HCT116 (cell line): ENCODE measurements around the gene CISH. TPM values are rescaled to one million over a fixed set of nuclear protein-coding genes. Genes with fewer than 3 reads are reported as not detected.

Source experiments
- ATAC-seq: fragments of 200-7000 bp; cut with Tn5 transposase; 2 replicates; pipeline ENCODE4 v1.9.1; 2020; ENCODE audit warnings: mild to moderate bottlenecking, moderate library complexity
- BruUV-seq: library from RNA; stranded (reverse); fragments of 400-500 nt; replicated peaks from 2 replicates; lab custom pipeline; 2021; lab: Mats Ljungman, UMichigan
- CTCF ChIA-PET: fragments of 300-600 bp; sonication (Branson Sonifier 250); formaldehyde crosslinking; loops from one replicate; lab custom pipeline; 2021; ENCODE audit warnings: antibody characterized with exemption; lab: Charles Lee
- POLR2A ChIA-PET: fragments of 300-600, 350-600 bp; sonication (Branson Sonifier 250); formaldehyde crosslinking; loops from one replicate; lab custom pipeline; 2021; ENCODE audit warnings: antibody characterized with exemption; lab: Charles Lee
- RAD21 ChIA-PET, 2 experiments: fragments of 300-600 bp; sonication (Branson Sonifier 250); formaldehyde crosslinking; loops; one replicate each; lab custom pipeline; 2023; ENCODE audit warnings: low total read pairs in 2 of 2; ENCODE audit not compliant: uncharacterized antibody in 2 of 2, unreplicated experiment in 2 of 2, low non-redundant PET in 1 of 2; lab: Charles Lee
- DNase-seq: peaks from one replicate; pipeline ENCODE4 v3.0.0-alpha.2; 2010; ENCODE audit warnings: low read depth, low spot score
- H2AFZ ChIP-seq: fragments of 200-600 bp; shearing (Covaris generic), sonication (generic); 2 replicates; pipeline ENCODE4 v1.6.1; 2017; ENCODE audit warnings: low read depth, mixed run types, mixed read lengths, antibody characterized with exemption, low read length; ENCODE audit not compliant: poor library complexity, severe bottlenecking
- H3K27ac ChIP-seq: 2 replicates; pipeline ENCODE4 v1.5.1; 2012; ENCODE audit warnings: low read depth, low read length
- H3K27me3 ChIP-seq: fragments of 200-600 bp; sonication (generic); 2 replicates; pipeline ENCODE4 v1.6.1; 2016; ENCODE audit warnings: mixed run types, low read length, mixed read lengths; ENCODE audit not compliant: insufficient read depth
- H3K36me3 ChIP-seq, 2 experiments: fragments of 200-500 bp in 1 of 2; fragments of 200-600 bp in 1 of 2; sonication (Bioruptor generic) in 1 of 2; sonication (generic) in 1 of 2; 2 replicates each; pipeline versions ENCODE4 v1.5.1 to v1.6.1; 2014 to 2016; ENCODE audit warnings: low read length in 2 of 2, inconsistent platforms in 1 of 2, mixed read lengths in 1 of 2, mixed run types in 1 of 2; ENCODE audit not compliant: insufficient read depth in 2 of 2, control insufficient read depth in 1 of 2
- H3K4me1 ChIP-seq, 2 experiments: fragments of 200-600 bp in 1 of 2; sonication (generic) in 1 of 2; 2 replicates each; pipeline versions ENCODE4 v1.5.1 to v1.6.1; 2012 to 2017; ENCODE audit warnings: low read length in 2 of 2, inconsistent platforms in 1 of 2, mild to moderate bottlenecking in 1 of 2, mixed read lengths in 1 of 2, mixed run types in 1 of 2, moderate library complexity in 1 of 2; ENCODE audit not compliant: insufficient read depth in 2 of 2, control insufficient read depth in 1 of 2
- H3K4me2 ChIP-seq: fragments of 200-600 bp; sonication (generic); 2 replicates; pipeline ENCODE4 v1.6.1; 2017; ENCODE audit warnings: mixed run types, low read length, mixed read lengths
- H3K4me3 ChIP-seq, 2 experiments: fragments of 200-600 bp in 1 of 2; sonication (generic) in 1 of 2; replicated peaks in 1 of 2; 2 replicates each; pipeline ENCODE4 v1.5.1; 2011 to 2016; ENCODE audit warnings: low read length in 2 of 2, control low read depth in 1 of 2, low read depth in 1 of 2, mild to moderate bottlenecking in 1 of 2, mixed read lengths in 1 of 2, mixed run types in 1 of 2
- H3K79me2 ChIP-seq: fragments of 200-600 bp; sonication (generic); 2 replicates; pipeline ENCODE4 v1.6.1; 2017; ENCODE audit warnings: mild to moderate bottlenecking, mixed run types, low read length, moderate library complexity, mixed read lengths; ENCODE audit not compliant: insufficient read depth
- H3K9ac ChIP-seq: fragments of 200-600 bp; sonication (generic); 2 replicates; pipeline ENCODE4 v1.6.1; 2016; ENCODE audit warnings: low read length, mixed read lengths
- H3K9me2 ChIP-seq: fragments of 200-600 bp; sonication (generic), shearing (Covaris generic); 2 replicates; pipeline ENCODE4 v1.6.1; 2017; ENCODE audit warnings: mixed run types, mild to moderate bottlenecking, moderate library complexity; ENCODE audit not compliant: insufficient read depth
- H3K9me3 ChIP-seq, 2 experiments: fragments of 200-500 bp in 1 of 2; fragments of 200-600 bp in 1 of 2; sonication (Bioruptor generic) in 1 of 2; sonication (generic) in 1 of 2; 2 replicates each; pipeline ENCODE4 v1.6.1; 2014 to 2017; ENCODE audit warnings: low read length in 2 of 2, mixed read lengths in 2 of 2, inconsistent platforms in 1 of 2, low read depth in 1 of 2, mild to moderate bottlenecking in 1 of 2, mixed run types in 1 of 2, moderate library complexity in 1 of 2; ENCODE audit not compliant: control insufficient read depth in 1 of 2, insufficient read depth in 1 of 2
- H4K20me1 ChIP-seq: fragments of 200-600 bp; sonication (generic), shearing (Covaris generic); 2 replicates; pipeline ENCODE4 v1.6.1; 2017; ENCODE audit warnings: mixed run types, mild to moderate bottlenecking, moderate library complexity; ENCODE audit not compliant: insufficient read depth
- CBX3 ChIP-seq: IDR thresholded peaks from 2 replicates; pipeline ENCODE4 v1.6.1; 2012; ENCODE audit warnings: low read depth
- CEBPB ChIP-seq: IDR thresholded peaks from 2 replicates; pipeline ENCODE4 v1.6.1; 2012; ENCODE audit warnings: low read depth
- EGR1 ChIP-seq: IDR thresholded peaks from 2 replicates; pipeline ENCODE4 v1.6.1; 2012; ENCODE audit warnings: low read depth
- ELF1 ChIP-seq: IDR thresholded peaks from 2 replicates; pipeline ENCODE4 v1.6.1; 2012; ENCODE audit warnings: low read depth, borderline replicate concordance
- EZH2 ChIP-seq: fragments of 200-600 bp; sonication (generic); IDR thresholded peaks from 2 replicates; pipeline ENCODE4 v1.6.1; 2017; ENCODE audit warnings: antibody characterized with exemption, mixed run types
- EZH2phosphoT487 ChIP-seq: fragments of 200-600 bp; IDR thresholded peaks from 2 replicates; pipeline ENCODE4 v1.6.1; 2018; ENCODE audit warnings: antibody characterized with exemption, borderline replicate concordance
- FOSL1 ChIP-seq: IDR thresholded peaks from 2 replicates; pipeline ENCODE4 v1.6.1; 2012; ENCODE audit warnings: low read depth
- JUND ChIP-seq: IDR thresholded peaks from 2 replicates; pipeline ENCODE4 v1.6.1; 2012
- POLR2A ChIP-seq: IDR thresholded peaks from 2 replicates; pipeline ENCODE4 v1.7.0; 2011; ENCODE audit warnings: borderline replicate concordance; ENCODE audit not compliant: insufficient read depth, insufficient read length; ENCODE audit errors: extremely low read depth
- POLR2AphosphoS5 ChIP-seq: IDR thresholded peaks from 2 replicates; pipeline ENCODE4 v1.6.1; 2011; ENCODE audit warnings: mild to moderate bottlenecking, low read depth, low read length, moderate library complexity
- RAD21 ChIP-seq: IDR thresholded peaks from 2 replicates; pipeline ENCODE4 v1.6.1; 2012; ENCODE audit warnings: low read depth, mild to moderate bottlenecking
- SP1 ChIP-seq: IDR thresholded peaks from 2 replicates; pipeline ENCODE4 v1.6.1; 2012; ENCODE audit warnings: low read depth
- SRF ChIP-seq: IDR thresholded peaks from 2 replicates; pipeline ENCODE4 v1.6.1; 2012; ENCODE audit warnings: low read depth
- TCF7L2 ChIP-seq: IDR thresholded peaks from 2 replicates; pipeline ENCODE4 v1.7.0; 2011; ENCODE audit warnings: borderline replicate concordance, inconsistent platforms; ENCODE audit not compliant: insufficient read depth, insufficient read length; ENCODE audit errors: extremely low read depth
- YY1 ChIP-seq: IDR thresholded peaks from 2 replicates; pipeline ENCODE4 v1.6.1; 2011; ENCODE audit warnings: low read length, low read depth, moderate library complexity, mild to moderate bottlenecking; ENCODE audit not compliant: insufficient replicate concordance; ENCODE audit errors: extremely low read depth
- ZFX ChIP-seq: fragments of 450-650 bp; IDR thresholded peaks from 2 replicates; pipeline ENCODE4 v1.6.1; 2017
- intact Hi-C: fragments of 100-400 bp; cut with micrococcal nuclease; formaldehyde crosslinking; loops from 2 replicates; pipeline ENCODE4 v1.10.0; 2022
- total RNA-seq: library from RNA; stranded (reverse); gene quantifications from one replicate; pipeline ENCODE4 v1.2.1, GENCODE V29; 2021; ENCODE audit not compliant: unreplicated experiment
- TF ChIP-seq, protein P1 (sequence below), 3 experiments: fragments of 200-600 bp in 1 of 3; sonication (generic) in 1 of 3; IDR thresholded peaks in 2 of 3; conservative IDR thresholded peaks in 1 of 3; 2 replicates each; pipeline ENCODE4 v1.5.1; 2012 to 2017; ENCODE audit warnings: low read depth in 2 of 3, low read length in 2 of 3, antibody characterized with exemption in 1 of 3, borderline replicate concordance in 1 of 3, control low read depth in 1 of 3, mild to moderate bottlenecking in 1 of 3, mixed read lengths in 1 of 3, mixed run types in 1 of 3, moderate library complexity in 1 of 3; ENCODE audit not compliant: insufficient read depth in 1 of 3
- TF ChIP-seq, protein P2 (sequence below): IDR thresholded peaks from 2 replicates; pipeline ENCODE4 v1.6.1; 2012
- TF ChIP-seq, protein P3 (sequence below): IDR thresholded peaks from 2 replicates; pipeline ENCODE4 v1.6.1; 2012; ENCODE audit warnings: low read depth
- TF ChIP-seq, protein P4 (sequence below): IDR thresholded peaks from 2 replicates; pipeline ENCODE4 v1.6.1; 2011; ENCODE audit warnings: mild to moderate bottlenecking, low read length, moderate library complexity; ENCODE audit not compliant: insufficient replicate concordance; ENCODE audit errors: extremely low read depth

The CISH gene
- total RNA-seq, 1 experiment from 2014 or later, result 4.5 TPM

DNA sequence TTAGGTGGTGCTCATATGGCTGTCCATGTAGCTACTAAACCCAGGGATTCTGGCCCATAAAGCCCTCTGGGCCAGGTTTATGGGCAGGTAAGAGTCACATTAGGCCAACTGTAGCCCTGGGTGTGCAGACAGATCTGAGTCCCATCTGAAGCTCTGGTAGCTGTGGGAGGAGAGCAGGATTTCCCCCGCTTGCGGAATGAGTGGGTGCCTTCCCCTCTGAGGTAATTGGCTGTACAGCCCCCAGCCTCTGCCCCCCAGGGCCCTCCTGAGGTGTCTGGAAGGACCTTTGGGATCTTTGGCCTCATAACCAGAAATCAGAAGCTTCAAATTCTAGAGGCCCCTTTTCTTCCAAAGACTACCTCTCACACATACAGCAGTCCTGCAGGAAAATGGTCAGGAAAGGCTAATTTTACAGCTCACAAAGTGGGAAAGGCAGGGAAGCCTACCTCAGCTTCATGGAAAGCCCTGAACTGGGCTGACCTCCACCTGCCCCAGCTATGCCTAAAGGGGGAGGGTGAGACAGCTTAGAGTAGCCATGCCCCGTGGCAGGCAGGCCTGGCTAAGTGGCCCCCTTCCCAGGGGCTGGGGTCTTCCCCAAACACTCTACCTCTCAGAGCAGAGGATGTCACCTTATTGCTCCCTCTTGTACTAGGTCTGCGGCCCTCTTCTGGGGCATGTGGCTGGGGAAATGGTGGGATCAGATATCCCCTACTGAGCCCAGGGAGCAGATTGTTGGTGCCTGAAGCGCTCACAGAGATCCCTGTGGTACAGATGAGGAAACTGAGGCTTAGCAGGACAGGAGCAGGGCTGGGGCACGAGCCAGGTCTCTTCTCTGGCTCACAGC is 25.4 kb downstream of the CISH start:
- Histone ChIP-seq H3K27me3 (no peaks in the 10 kb centered on the region), H3K36me3 (no peaks in the 10 kb centered on the region), H3K9ac (no peak overlapping the region), H3K79me2 (no peaks in the 10 kb centered on the region), H3K27ac (no peak overlapping the region), H3K4me2 (no peak overlapping the region), H4K20me1 (no peaks in the 10 kb centered on the region), H3K4me3 (no peak overlapping the region), H3K4me1 (peaks cover 7 to 8% of the 10 kb centered on the region in 2 experiments; a peak in 3 of 4 replicates), H3K9me2 (no peaks in the 10 kb centered on the region), H2AFZ (no peak overlapping the region), H3K9me3 (no peaks in the 10 kb centered on the region)
- no peak for TF ChIP-seq TCF7L2
- TF ChIP-seq, protein P1, sequence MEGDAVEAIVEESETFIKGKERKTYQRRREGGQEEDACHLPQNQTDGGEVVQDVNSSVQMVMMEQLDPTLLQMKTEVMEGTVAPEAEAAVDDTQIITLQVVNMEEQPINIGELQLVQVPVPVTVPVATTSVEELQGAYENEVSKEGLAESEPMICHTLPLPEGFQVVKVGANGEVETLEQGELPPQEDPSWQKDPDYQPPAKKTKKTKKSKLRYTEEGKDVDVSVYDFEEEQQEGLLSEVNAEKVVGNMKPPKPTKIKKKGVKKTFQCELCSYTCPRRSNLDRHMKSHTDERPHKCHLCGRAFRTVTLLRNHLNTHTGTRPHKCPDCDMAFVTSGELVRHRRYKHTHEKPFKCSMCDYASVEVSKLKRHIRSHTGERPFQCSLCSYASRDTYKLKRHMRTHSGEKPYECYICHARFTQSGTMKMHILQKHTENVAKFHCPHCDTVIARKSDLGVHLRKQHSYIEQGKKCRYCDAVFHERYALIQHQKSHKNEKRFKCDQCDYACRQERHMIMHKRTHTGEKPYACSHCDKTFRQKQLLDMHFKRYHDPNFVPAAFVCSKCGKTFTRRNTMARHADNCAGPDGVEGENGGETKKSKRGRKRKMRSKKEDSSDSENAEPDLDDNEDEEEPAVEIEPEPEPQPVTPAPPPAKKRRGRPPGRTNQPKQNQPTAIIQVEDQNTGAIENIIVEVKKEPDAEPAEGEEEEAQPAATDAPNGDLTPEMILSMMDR (IDR thresholded peaks at IDR 0.05 in 2 of 3, conservative IDR thresholded peaks at IDR 0.05 in 1 of 3; ENCODE audit: borderline replicate concordance in 1 of 3, insufficient read depth in 1 of 3, low read depth in 2 of 3, low read length in 2 of 3), result no peak
- TF ChIP-seq CEBPB, result no peak
- TF ChIP-seq CBX3, result no peak
- TF ChIP-seq, protein P2, sequence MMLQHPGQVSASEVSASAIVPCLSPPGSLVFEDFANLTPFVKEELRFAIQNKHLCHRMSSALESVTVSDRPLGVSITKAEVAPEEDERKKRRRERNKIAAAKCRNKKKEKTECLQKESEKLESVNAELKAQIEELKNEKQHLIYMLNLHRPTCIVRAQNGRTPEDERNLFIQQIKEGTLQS, result no peak
- TF ChIP-seq, protein P3, sequence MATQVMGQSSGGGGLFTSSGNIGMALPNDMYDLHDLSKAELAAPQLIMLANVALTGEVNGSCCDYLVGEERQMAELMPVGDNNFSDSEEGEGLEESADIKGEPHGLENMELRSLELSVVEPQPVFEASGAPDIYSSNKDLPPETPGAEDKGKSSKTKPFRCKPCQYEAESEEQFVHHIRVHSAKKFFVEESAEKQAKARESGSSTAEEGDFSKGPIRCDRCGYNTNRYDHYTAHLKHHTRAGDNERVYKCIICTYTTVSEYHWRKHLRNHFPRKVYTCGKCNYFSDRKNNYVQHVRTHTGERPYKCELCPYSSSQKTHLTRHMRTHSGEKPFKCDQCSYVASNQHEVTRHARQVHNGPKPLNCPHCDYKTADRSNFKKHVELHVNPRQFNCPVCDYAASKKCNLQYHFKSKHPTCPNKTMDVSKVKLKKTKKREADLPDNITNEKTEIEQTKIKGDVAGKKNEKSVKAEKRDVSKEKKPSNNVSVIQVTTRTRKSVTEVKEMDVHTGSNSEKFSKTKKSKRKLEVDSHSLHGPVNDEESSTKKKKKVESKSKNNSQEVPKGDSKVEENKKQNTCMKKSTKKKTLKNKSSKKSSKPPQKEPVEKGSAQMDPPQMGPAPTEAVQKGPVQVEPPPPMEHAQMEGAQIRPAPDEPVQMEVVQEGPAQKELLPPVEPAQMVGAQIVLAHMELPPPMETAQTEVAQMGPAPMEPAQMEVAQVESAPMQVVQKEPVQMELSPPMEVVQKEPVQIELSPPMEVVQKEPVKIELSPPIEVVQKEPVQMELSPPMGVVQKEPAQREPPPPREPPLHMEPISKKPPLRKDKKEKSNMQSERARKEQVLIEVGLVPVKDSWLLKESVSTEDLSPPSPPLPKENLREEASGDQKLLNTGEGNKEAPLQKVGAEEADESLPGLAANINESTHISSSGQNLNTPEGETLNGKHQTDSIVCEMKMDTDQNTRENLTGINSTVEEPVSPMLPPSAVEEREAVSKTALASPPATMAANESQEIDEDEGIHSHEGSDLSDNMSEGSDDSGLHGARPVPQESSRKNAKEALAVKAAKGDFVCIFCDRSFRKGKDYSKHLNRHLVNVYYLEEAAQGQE, result no peak
- TF ChIP-seq, protein P4, sequence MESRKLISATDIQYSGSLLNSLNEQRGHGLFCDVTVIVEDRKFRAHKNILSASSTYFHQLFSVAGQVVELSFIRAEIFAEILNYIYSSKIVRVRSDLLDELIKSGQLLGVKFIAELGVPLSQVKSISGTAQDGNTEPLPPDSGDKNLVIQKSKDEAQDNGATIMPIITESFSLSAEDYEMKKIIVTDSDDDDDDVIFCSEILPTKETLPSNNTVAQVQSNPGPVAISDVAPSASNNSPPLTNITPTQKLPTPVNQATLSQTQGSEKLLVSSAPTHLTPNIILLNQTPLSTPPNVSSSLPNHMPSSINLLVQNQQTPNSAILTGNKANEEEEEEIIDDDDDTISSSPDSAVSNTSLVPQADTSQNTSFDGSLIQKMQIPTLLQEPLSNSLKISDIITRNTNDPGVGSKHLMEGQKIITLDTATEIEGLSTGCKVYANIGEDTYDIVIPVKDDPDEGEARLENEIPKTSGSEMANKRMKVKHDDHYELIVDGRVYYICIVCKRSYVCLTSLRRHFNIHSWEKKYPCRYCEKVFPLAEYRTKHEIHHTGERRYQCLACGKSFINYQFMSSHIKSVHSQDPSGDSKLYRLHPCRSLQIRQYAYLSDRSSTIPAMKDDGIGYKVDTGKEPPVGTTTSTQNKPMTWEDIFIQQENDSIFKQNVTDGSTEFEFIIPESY, result no peak
- TF ChIP-seq SRF, result no peak
- TF ChIP-seq POLR2A, result no peak
- no peak for TF ChIP-seq YY1
- no peak for TF ChIP-seq SP1
- no peak for TF ChIP-seq RAD21
- TF ChIP-seq POLR2AphosphoS5, result no peak; the same call in 1 of the 2 replicates
- TF ChIP-seq ELF1, result no peak
- TF ChIP-seq FOSL1, result no peak
- no peak for TF ChIP-seq EZH2
- TF ChIP-seq EZH2phosphoT487, result no peak
- no peak for TF ChIP-seq ZFX
- TF ChIP-seq EGR1, result no peak
- TF ChIP-seq JUND, result no peak
- DNase-seq, result no peak
- intact Hi-C loops, result no loop called here
- RAD21 ChIA-PET, result no interaction called here
- CTCF ChIA-PET, result interaction anchor here (1.5 kb wide), 1 partner anchor 26 kb away, joined by 3 read pairs; the partner anchor contains the start of gene CISH
- BruUV-seq, result no TSS peak
- ATAC-seq, result no peak
- POLR2A ChIA-PET, result interaction anchor here (1.0 kb wide), 1 partner anchor 8 kb away, joined by 3 read pairs; no protein-coding TSS in a partner anchor
